DMS114 treated with DMSO at 0.1 percent for 48 hours (cell line): Measurements from ENCODE around the gene PDZD4.

Experiments used
- DNase-seq: peaks from one replicate; lab custom pipeline; 2025; ENCODE audit not compliant: unreplicated experiment; lab: John Stamatoyannopoulos, UW

The PDZD4 gene

GRCh38 chrX:153789654-153790053 is 40.7 kb downstream of the PDZD4 start:
- DNase-seq = no peak

- no peak for DNase-seq
Measured at GRCh38 chrX:153786669-153787068, 43.7 kb downstream of the PDZD4 start.

- DNase-seq = no peak
Measured at GRCh38 chrX:153784325-153784967, 45.9 kb downstream of the PDZD4 start.

- no peak for DNase-seq
Measured at GRCh38 chrX:153783378-153784013, 46.8 kb downstream of the PDZD4 start.

GRCh38 chrX:153782871-153783270 is 47.5 kb downstream of the PDZD4 start:
- DNase-seq = no peak

GRCh38 chrX:153782313-153782712 is 48.0 kb downstream of the PDZD4 start:
- no peak for DNase-seq

GRCh38 chrX:153781428-153782047 is 48.8 kb downstream of the PDZD4 start:
- DNase-seq = no peak

- DNase-seq = no peak
Measured at GRCh38 chrX:153780678-153781427, 49.5 kb downstream of the PDZD4 start, which contains the start of gene SRPK3. TSS of gene SRPK3 (plus strand) at chrX:153781041. CDS start at chrX:153781087, 46 bp downstream.

- no peak for DNase-seq
Measured at GRCh38 chrX:153779891-153780677, 50.3 kb downstream of the PDZD4 start.

GRCh38 chrX:153778684-153779101 is 51.7 kb downstream of the PDZD4 start:
- DNase-seq = no peak

GRCh38 chrX:153778181-153778580 is 52.2 kb downstream of the PDZD4 start:
- no peak for DNase-seq

- no peak for DNase-seq
Measured at GRCh38 chrX:153777261-153778090, 52.9 kb downstream of the PDZD4 start.

GRCh38 chrX:153776611-153777045 is 53.7 kb downstream of the PDZD4 start:
- no peak for DNase-seq

- no peak for DNase-seq
Measured at GRCh38 chrX:153776120-153776599, 54.2 kb downstream of the PDZD4 start.

- no peak for DNase-seq
Measured at GRCh38 chrX:153775293-153776119, 54.8 kb downstream of the PDZD4 start.

GRCh38 chrX:153774576-153775292 is 55.6 kb downstream of the PDZD4 start:
- no peak for DNase-seq

GRCh38 chrX:153773741-153774575 is 56.4 kb downstream of the PDZD4 start:
- DNase-seq = no peak
